ENCODE data around the gene NKX6-1. TPM values are rescaled to one million over a fixed set of nuclear protein-coding genes. Genes with fewer than 3 reads are reported as not detected.

The NKX6-1 gene
- total RNA-seq, 2 donors from 2014 or later = not detected

DNA sequence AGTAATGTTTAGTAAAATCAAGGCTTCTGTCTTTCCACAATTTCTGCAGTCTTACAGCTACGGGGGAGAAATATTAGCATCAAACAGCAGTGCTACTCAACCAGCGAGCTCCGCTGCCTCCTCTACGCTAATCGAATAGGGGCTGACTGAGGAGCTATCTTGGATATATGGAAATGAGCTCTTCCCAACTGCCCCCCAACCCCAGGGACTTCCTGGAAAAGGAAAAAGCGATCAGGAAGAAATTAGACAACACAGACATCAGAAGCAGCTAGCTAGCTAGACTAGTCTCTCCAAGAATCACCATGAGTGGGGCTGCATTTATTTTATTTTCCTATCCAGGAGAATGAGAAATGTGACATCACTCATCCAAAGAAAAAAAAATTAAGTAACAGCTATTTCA is 7.6 kb downstream of the NKX6-1 start:
- no peak overlapping the region for H3K27ac Mint-ChIP-seq
- H3K9me3 Mint-ChIP-seq = no peaks in the 10 kb centered on the region
- H3K36me3 Mint-ChIP-seq = peaks cover 14 to 25% of the 10 kb centered on the region in 2 donors

DNA sequence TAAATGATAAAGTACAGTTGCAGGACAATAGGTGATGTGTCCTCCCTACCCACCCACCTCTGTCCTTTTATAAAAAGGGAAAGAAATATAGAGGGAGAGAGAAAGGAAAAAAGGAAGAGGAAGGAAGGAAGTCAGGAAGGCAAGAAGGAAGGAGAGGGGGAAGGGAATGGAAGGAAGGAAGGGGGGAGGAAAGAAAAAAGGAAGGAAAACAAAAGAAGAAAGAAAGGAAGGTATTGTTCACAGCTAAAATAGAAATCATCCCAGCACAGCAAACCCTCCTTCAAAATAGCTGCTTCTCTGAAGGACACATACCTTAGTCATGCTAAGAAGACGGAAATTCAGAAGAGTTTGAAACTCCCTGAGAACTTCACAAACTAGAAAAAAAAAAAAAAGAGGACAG is 8.4 kb downstream of the NKX6-1 start:
- H3K36me3 Mint-ChIP-seq = peaks cover 11 to 20% of the 10 kb centered on the region in 2 donors
- DNase-seq (ENCODE audit: low spot score in 2 of 2) (no peak), ATAC-seq (no peak)
- no peaks in the 10 kb centered on the region for H3K9me3 Mint-ChIP-seq
- H3K27ac Mint-ChIP-seq = no peak overlapping the region

More for the DNA sequence above, 7.6 kb downstream of the NKX6-1 start:
- DNase-seq (ENCODE audit: low spot score in 2 of 2) = no peak
- no peak for ATAC-seq

DNA sequence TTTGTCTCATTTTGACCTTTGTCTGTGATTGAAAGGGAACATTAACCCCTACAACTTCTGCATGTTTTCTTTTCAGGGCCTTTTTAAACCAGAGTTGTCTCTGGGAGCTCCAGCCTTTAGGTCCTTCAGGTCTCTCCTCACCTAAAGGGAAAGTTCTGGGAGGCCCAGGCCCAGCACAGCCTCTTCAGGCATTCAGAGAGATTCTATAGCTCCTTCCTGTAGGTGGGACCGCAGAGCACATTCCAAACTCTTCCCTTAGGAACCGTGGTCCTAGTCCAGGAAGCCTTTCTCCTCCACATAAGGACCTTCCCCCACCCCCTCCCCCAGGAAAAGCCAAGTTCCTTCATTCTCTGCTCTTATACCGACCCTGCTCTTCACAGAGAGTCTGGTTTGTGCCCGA is 14.9 kb downstream of the NKX6-1 start:
- ATAC-seq (no peak), DNase-seq (ENCODE audit: low spot score in 2 of 2) (no peak)
- Mint-ChIP-seq H3K36me3 (peaks cover 20 to 43% of the 10 kb centered on the region in 2 donors), H3K9me3 (peaks cover 4 to 6% of the 10 kb centered on the region in 2 donors), H3K27ac (no peak overlapping the region)

DNA sequence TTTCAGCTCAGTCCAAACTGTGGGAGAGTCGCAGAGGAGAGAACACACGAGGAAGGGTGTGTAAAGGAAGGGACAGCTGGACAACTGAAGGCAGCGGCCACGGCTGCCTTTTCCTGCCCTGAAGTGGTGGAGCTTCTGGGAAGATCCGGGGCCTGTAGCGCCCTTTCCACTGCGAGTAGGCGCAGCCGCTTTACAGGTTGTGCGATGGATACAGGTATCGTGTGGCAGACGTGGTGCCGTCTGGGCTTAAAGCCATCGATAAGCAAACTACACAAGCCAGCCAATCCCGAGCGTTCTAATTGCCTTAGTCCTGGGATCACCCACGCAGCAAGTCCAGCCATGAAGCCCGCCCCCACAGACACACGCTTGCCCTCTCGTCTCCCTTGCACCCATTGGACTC is 15.4 kb downstream of the NKX6-1 start:
- Mint-ChIP-seq H3K36me3 (peaks cover 20 to 43% of the 10 kb centered on the region in 2 donors), H3K9me3 (peaks cover 4 to 6% of the 10 kb centered on the region in 2 donors), H3K27ac (no peak overlapping the region)
- ATAC-seq (no peak), DNase-seq (ENCODE audit: low spot score in 2 of 2) (no peak)

DNA sequence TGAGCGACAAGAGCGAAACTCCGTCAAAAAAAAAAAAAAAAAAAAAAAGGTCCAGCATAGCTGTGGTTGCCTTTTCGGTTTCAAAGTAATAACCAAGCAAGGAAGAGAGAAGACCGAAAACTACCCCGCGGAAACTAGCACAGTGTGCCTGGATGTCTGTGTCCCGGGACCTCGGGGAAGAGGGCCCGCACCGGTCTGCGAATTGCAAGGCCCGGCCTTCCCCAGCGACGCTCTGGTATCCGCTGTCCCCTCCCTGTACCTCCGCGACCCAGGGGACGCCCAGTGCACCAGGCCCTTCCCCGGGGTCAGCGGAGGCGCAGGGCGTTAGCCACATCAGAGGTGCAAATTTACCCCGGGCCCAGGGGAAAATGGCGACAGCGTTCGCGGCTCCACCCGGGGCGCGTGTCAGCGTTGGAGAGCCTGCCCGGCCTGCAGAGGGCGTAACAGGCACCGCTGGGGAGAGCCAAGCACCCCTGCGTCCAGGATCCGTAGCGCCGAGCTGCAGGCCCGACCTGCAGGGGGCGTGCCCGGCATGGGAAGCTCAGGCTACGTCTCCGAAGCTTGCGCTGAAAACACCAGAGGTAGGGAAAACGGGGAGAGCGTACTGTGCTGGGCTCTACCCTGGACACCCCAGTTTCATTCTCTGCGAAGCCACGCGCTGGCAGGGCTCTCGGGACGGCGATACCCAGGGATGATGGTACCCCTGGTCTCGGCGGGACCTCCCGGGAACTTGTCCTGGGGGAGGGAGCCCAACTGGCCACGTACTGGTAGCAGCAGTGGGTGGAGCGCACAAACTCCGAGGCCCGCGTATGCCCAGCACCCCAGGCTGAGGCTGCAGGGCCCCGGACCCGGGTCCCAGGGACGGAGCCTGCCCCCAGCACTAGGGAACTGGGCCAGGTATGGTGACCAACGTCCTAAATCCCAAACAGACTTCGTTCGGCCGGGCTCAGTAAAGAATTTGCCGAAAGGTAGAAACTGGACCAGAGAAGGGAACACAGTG is 16.2 kb downstream of the NKX6-1 start:
- peak in 1 of 2 donors; percentile 64 for ATAC-seq

DNA sequence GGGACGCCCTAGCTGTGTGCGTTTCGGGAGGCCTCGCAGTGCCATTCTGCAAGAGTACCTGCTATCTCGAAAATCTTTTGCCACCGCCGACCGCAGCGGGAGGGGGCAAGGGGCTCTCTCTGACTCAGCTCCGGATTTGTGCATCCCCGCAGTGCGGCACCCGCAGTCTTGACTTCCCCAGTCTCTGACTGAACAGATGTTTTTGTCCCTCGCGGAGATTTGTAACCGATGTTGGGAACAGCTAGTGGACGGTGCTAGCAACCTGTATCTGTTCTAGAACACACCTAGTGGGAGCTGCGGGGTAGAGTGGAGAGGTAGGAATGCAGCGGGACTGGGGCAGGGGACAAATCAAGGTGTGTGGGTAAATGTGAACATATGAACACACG is 17.2 kb downstream of the NKX6-1 start:
- no peak for DNase-seq (ENCODE audit: low spot score in 2 of 2)
- peaks cover 4 to 6% of the 10 kb centered on the region in 2 donors for H3K9me3 Mint-ChIP-seq

More for the DNA sequence above, 16.2 kb downstream of the NKX6-1 start:
- Mint-ChIP-seq H3K9me3 (peaks cover 4 to 6% of the 10 kb centered on the region in 2 donors), H3K36me3 (peaks cover 20 to 43% of the 10 kb centered on the region in 2 donors), H3K27ac (peak overlapping the region in 1 of 2 donors; percentile 44)
- peak in 1 of 2 donors; percentile 40 for DNase-seq (ENCODE audit: low spot score in 2 of 2)

GRCh38 chr4:84481077-84481859 is 17.8 kb downstream of the NKX6-1 start:
- no peak for ATAC-seq
- peaks cover 20 to 43% of the 10 kb centered on the region in 2 donors for H3K36me3 Mint-ChIP-seq
- H3K9me3 Mint-ChIP-seq = peaks cover 4 to 6% of the 10 kb centered on the region in 2 donors
- H3K27ac Mint-ChIP-seq = no peak overlapping the region
- DNase-seq (ENCODE audit: low spot score in 2 of 2) = no peak

More for the DNA sequence above, 17.2 kb downstream of the NKX6-1 start:
- Mint-ChIP-seq H3K27ac (peak overlapping the region in 1 of 2 donors; percentile 79), H3K36me3 (peaks cover 20 to 43% of the 10 kb centered on the region in 2 donors)
- no peak for ATAC-seq

DNA sequence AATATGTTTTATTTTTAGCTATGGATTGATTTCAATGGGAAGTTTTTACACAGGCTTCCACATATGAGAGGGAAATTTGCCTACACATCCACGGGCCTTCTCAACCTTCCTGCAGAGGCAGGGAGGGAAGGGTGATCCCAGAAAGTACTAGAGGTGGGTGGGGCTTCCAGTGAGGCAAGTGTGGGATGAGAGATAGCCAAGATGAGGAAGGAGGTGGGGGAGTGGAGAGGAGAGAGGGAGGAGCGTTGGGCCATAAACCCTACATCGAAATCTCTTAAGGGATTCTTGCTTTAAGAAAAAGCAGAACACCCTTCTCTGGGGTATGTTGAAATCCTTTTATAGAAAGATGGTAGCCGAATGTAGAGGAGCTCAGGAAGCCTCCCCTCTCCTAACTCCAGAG is 19.0 kb downstream of the NKX6-1 start:
- peaks cover 4 to 6% of the 10 kb centered on the region in 2 donors for H3K9me3 Mint-ChIP-seq
- no peak for DNase-seq (ENCODE audit: low spot score in 2 of 2)
- peaks cover 20 to 35% of the 10 kb centered on the region in 2 donors for H3K36me3 Mint-ChIP-seq
- no peak for ATAC-seq
- H3K27ac Mint-ChIP-seq = no peak overlapping the region

DNA sequence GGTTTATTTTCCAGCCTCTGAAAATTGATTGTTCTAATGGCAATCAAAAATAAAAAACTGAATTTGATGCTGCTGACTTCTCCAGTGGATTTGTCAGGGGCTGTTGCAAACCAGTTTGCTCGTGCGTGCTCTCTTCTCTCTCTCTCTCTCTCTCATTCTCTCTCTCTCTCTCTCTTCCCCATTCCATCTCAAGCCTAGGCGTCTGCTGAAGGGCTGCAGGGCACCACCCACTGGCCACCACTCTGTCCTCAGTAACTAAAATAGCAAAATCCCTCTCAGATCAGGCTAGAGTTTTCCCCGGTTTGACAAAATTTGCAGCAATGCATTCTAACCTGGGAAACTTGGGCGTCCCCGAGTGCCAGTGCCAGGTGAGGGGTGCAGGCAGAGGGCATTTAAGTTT is 19.4 kb downstream of the NKX6-1 start:
- DNase-seq (ENCODE audit: low spot score in 2 of 2) = no peak
- no peak for ATAC-seq
- no peak overlapping the region for H3K27ac Mint-ChIP-seq
- H3K36me3 Mint-ChIP-seq = peaks cover 20 to 32% of the 10 kb centered on the region in 2 donors
- H3K9me3 Mint-ChIP-seq = peaks cover 4 to 6% of the 10 kb centered on the region in 2 donors

GRCh38 chr4:84477738-84478137 is 21.4 kb downstream of the NKX6-1 start:
- DNase-seq (ENCODE audit: low spot score in 2 of 2) = no peak
- Mint-ChIP-seq H3K36me3 (peaks cover 11 to 19% of the 10 kb centered on the region in 2 donors), H3K9me3 (peaks cover 3 to 4% of the 10 kb centered on the region in 2 donors), H3K27ac (no peak overlapping the region)
- no peak for ATAC-seq

- Mint-ChIP-seq H3K36me3 (no peaks in the 10 kb centered on the region), H3K9me3 (no peaks in the 10 kb centered on the region), H3K27ac (no peak overlapping the region)
- no peak for DNase-seq (ENCODE audit: low spot score in 2 of 2)
- no peak for ATAC-seq
Observed at GRCh38 chr4:84474107-84474506, 25.0 kb downstream of the NKX6-1 start.

DNA sequence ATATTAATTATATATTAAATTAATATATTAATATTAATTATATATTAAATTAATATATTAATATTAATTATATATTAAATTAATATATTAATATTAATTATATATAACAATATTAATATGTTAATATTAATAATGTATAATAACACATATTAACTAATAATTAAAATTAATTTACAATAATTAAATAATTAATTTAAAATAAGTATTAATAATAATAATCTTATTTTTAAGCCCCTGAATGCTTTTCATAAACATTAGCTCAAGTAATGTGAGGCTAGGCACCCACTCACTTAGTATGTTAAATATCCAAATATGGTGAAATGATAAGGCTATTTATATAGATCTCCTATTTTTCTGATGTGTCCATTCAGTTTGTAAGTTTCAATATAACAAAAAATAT is 26.9 kb downstream of the NKX6-1 start:
- ATAC-seq = no peak
- Mint-ChIP-seq H3K36me3 (no peaks in the 10 kb centered on the region), H3K9me3 (no peaks in the 10 kb centered on the region), H3K27ac (no peak overlapping the region)
- no peak for DNase-seq (ENCODE audit: low spot score in 2 of 2)

DNA sequence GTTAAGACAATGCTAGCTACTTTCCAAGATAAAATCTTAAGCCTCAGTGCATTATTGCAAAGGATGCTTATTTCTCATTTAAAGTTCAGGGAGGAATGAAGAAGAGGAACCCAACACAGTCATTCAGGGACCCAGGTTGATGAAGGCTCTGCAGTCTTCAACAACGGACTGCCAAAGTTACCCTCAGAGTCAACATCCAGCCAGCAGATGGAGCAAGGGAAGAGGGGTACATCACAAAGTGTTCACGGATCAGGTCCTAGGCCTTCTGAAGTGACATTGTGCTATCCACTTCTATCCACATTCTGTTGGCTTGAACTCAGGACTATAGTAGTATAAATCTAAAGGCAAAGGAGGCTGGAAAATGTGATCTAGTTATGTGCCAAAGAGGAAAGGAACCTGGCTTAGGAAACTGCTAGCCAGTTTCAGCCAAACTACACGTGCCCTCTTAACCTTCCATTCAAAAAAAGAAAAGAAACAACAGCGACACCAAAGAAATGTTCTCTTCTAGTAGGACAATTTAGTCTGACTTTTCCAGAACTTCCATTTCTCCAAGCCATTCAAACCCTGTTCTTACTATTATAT is 28.8 kb downstream of the NKX6-1 start:
- DNase-seq (ENCODE audit: low spot score in 2 of 2) (no peak), ATAC-seq (no peak)
- H3K36me3 Mint-ChIP-seq = no peaks in the 10 kb centered on the region
- no peaks in the 10 kb centered on the region for H3K9me3 Mint-ChIP-seq
- H3K27ac Mint-ChIP-seq = no peak overlapping the region

DNA sequence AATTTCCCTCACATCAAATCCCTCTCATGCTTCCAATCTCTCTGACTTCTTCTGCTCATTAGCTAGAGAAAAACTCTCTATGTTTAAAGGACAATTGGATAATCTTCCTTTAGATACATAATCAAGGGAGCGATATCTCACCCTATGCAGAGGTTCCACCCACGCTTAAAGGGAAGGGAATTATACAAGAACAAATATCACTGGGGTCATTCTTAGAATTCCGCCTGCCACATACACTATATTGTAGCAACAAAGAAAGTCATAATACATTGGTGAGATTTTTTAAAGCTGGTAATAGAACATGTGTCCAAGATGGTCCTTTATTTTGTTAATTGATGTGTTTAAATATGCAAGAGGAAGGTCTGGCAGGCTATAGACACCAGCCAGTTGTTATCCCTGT is 31.5 kb downstream of the NKX6-1 start:
- no peaks in the 10 kb centered on the region for H3K36me3 Mint-ChIP-seq
- DNase-seq (ENCODE audit: low spot score in 2 of 2) (no peak), ATAC-seq (no peak)
- H3K9me3 Mint-ChIP-seq = no peaks in the 10 kb centered on the region
- H3K27ac Mint-ChIP-seq = no peak overlapping the region

DNA sequence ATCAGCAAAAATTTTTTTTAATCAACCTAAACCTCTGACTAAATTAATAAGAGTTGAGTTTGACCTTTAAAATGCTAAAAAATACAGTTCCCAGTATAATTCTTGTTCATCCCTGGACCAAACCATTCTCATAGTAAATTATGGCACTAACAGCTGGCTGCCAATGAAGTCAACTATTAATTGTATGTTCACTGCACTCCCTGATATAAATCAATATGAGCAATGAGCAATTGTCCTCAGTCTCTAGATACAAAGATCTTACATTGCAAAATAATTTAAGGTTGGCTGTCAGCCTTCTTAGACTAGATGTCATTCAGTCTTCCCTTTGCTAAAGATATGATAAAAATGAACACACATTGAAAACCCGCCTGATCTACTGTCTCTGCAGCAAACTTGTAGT is 39.3 kb downstream of the NKX6-1 start:
- H3K36me3 Mint-ChIP-seq = no peaks in the 10 kb centered on the region

GRCh38 chr4:84456157-84456556 is 42.9 kb downstream of the NKX6-1 start:
- H3K36me3 Mint-ChIP-seq = no peaks in the 10 kb centered on the region
- no peak for ATAC-seq
- H3K9me3 Mint-ChIP-seq = peaks cover 0 to 2% of the 10 kb centered on the region in 2 donors
- no peak for DNase-seq (ENCODE audit: low spot score in 2 of 2)
- H3K27ac Mint-ChIP-seq = no peak overlapping the region

More for the DNA sequence above, 39.3 kb downstream of the NKX6-1 start:
- Mint-ChIP-seq H3K9me3 (peaks cover 0 to 5% of the 10 kb centered on the region in 2 donors), H3K27ac (no peak overlapping the region)
- ATAC-seq (no peak), DNase-seq (ENCODE audit: low spot score in 2 of 2) (no peak)

GRCh38 chr4:84455697-84456096 is 43.4 kb downstream of the NKX6-1 start:
- ATAC-seq = no peak
- no peaks in the 10 kb centered on the region for H3K36me3 Mint-ChIP-seq
- DNase-seq (ENCODE audit: low spot score in 2 of 2) = no peak
- no peak overlapping the region for H3K27ac Mint-ChIP-seq
- no peaks in the 10 kb centered on the region for H3K9me3 Mint-ChIP-seq
